ENCODE data around the gene CCL13. TPM values are rescaled to one million over a fixed set of nuclear protein-coding genes. Genes with fewer than 3 reads are reported as not detected.
"Not testable (repeated sequence)": the region's sequence is repeated elsewhere in the genome, so short reads cannot be mapped to it uniquely, and the experiment has no call there.

Gene CCL13
- 28.8 TPM for total RNA-seq

DNA sequence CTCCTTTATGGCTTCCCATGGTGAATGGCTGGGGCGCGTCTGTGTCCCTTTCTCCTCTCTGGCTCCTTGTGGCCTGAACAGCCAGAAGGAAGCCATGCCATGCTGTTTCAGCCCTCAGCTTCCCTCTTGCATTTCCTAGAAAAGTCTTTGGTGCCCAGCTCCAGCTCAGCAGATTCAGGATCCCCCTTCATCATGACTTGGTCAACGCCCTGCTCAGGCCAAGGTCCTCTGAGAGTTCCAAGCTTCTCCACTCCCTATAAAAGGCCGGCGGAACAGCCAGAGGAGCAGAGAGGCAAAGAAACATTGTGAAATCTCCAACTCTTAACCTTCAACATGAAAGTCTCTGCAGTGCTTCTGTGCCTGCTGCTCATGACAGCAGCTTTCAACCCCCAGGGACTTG lies at the start of gene CCL13:
TSS of gene CCL13 (plus strand) at position 287 of the 400 bp plus-strand sequence. CDS start at position 334, 47 bp downstream.
- intact Hi-C loops (cut with DNase I) = no loop called here
- no peak for DNase-seq (ENCODE audit: low spot score)
- peak; percentile 74 for ATAC-seq

DNA sequence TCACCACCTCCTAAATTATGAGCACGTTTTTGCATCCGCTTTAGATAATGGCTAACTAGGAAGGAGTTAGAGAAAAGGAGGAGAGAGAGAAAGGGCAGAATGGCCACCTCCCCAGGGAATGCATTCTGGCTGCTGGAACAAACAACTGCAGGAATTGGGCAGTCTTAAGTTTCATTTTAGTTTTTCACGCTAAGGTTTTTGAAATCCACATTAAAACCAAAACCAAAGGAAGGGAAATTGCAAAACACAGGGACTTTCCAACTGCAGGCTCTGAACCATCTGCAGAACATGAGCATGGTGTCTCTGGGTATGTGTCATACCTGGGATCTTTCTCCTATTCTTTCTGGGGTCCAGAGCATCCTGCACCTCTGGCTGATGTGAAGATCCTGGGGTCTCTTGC lies 49.2 kb upstream of the CCL13 start:
- intact Hi-C loops (cut with DNase I) = loop anchor here (5.0 kb wide), 1 partner anchor 105 kb away; no protein-coding TSS in a partner anchor
- peak; percentile 83 for ATAC-seq
- peak; percentile 81 for DNase-seq (ENCODE audit: low spot score)

DNA sequence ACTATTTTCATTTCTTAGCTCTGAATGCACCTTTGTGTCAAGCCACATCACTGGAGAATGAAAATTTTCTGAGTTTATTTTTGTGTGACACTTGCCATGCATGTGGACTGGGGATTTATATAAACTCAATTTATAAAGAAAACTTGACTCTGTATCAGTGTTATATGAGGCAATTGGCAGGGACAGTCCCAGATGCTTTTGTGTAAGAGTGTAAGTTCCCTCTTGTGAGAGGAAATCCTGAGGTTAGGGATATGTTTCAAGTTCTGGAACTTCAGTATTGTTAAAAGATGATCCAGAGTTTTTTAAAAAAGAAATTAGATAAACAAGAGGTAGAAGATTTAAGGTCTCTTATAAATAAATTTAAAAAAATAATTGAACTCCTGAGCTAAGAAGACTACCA lies 47.9 kb upstream of the CCL13 start:
- intact Hi-C loops (cut with DNase I) = loop anchor here (5.0 kb wide), 1 partner anchor 106 kb away; no protein-coding TSS in a partner anchor

DNA sequence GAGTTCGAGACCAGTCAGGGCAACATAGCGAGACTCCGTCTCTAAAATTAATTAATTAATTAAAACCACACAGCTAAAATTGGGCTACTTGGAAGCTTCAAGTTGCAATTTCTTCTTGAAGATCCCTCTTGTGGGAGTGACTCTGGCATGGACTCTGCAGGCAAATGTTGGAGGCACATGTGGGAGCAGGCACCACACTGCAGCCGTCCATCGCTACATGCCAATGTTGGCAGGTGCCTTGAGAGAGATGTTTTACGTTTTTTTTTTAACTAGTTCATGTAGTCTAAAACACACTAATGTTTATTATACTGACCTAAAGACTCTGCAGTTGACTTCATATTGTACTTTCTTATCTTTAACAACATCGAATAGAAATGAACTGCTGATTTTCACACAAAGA lies 45.0 kb upstream of the CCL13 start:
- ATAC-seq = no peak
- intact Hi-C loops (cut with DNase I) = no loop called here
- DNase-seq (ENCODE audit: low spot score) = no peak

More for the DNA sequence above, 47.9 kb upstream of the CCL13 start:
- DNase-seq (ENCODE audit: low spot score) = no peak
- no peak for ATAC-seq

DNA sequence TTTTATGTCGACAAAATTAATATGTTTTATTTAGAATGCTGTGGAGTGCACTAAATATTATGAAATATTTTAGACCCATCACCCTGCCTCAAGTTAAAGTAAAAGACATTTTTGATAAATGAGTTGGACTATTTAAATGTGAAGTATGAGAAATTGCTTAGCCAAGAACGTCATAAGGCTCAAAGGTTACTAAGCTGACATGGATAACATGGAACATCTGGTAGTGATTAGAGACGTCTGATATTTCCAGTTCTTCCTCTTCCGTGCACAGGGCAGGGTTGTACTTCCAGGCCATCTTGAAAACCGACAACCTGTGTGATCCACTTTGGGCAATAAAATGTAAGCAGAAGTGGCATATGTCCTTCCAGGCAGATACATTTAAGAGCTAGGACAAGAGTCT lies 44.2 kb upstream of the CCL13 start:
- DNase-seq (ENCODE audit: low spot score) = no peak
- ATAC-seq = peak; percentile 85
- intact Hi-C loops (cut with DNase I) = no loop called here

DNA sequence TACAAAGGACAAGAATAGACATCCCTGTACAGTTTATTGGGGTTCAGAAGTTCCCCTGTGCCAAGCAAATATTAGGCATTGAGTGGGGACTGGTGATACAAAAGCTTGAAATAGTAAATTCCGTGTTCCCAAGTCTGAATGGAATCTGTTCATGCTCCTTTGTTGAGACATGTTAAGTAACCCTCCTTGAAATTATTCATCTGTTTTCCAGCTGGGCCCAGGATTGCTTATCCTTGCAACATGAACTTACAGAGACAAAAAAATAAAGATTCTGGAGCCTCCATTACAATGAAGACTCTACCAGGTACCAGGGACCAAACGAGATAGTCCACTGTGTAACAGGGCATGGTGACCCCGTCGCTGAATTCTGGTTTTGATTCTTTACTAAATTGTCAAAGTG lies 43.1 kb upstream of the CCL13 start:
- DNase-seq (ENCODE audit: low spot score) = no peak
- intact Hi-C loops (cut with DNase I) = no loop called here
- peak; percentile 16 for ATAC-seq

DNA sequence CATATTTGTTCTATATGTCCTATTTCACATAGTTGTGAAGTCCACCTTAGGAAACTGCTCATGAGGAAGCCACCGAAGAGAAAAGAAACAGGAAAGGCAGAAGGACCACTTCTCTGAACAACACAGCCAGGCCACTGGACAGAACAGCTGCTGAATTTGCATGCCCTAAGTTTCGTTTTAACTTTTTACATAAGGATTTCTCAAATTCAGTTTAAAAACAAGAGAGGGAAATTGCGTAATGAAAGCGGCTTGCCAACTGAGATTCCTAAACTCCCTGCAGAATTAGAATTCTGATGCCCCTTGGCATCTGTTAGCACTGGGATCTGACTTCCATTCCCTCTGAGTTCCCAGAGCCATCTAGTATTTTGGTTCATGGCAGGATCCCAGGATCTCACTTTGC lies 42.0 kb upstream of the CCL13 start:
- DNase-seq (ENCODE audit: low spot score) (no peak), ATAC-seq (peak; percentile 73)
- intact Hi-C loops (cut with DNase I) = no loop called here

DNA sequence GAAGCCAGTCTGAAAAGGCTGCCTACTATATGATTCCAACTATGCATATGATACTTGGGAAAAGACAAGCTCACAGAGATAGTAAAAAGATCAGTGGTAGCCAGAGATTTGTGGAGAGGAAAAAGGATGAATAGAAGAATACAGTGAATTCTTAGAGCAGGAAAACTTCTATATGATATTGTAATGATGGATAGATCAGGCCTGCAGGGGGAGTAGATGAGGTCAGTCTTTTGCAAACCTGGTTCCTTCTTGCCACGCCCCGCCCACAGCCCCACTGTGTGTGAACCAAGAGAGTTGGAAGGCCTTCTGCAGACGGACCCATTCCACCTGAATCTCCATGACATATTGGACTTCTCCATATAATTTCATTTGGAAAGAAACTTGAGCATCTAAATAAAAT lies 37.8 kb upstream of the CCL13 start:
- ATAC-seq (no peak), DNase-seq (ENCODE audit: low spot score) (no peak)
- intact Hi-C loops (cut with DNase I) = no loop called here

DNA sequence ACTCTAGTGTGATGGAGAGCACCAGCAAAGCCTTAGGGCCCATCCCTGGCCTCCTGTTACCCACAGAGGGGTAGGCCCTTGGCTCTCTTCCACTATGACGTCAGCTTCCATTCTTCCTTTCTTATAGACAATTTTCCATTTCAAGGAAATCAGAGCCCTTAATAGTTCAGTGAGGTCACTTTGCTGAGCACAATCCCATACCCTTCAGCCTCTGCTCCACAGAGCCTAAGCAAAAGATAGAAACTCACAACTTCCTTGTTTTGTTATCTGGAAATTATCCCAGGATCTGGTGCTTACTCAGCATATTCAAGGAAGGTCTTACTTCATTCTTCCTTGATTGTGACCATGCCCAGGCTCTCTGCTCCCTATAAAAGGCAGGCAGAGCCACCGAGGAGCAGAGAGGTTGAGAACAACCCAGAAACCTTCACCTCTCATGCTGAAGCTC lies 37.2 kb upstream of the CCL13 start, which contains the start of gene CCL8:
TSS of gene CCL8 (plus strand) at position 397 of the 445 bp plus-strand sequence. CDS start 67 bp downstream, outside the sequence.
- peak; percentile 67 for ATAC-seq
- intact Hi-C loops (cut with DNase I) = no loop called here
- DNase-seq (ENCODE audit: low spot score) = no peak

DNA sequence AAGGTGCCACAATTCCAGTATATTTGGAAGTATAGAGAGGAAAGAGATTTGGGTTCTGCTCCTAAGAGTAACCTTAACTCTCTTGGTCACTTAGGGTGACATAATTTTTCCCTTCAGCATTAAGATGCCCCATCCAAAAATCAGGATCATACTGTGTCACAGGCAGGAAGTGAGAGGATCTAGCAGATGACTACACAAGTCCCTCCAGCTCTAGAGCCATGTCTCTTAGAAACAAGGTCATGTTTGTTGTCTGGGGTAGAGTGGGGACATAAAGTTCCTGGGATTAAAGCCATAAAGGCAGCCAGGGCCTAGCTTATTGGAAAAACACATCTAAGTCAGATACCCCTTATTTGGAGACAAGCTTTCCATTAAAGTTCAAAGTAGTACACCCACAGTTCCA lies 34.3 kb upstream of the CCL13 start:
- ATAC-seq = peak; percentile 52
- no peak for DNase-seq (ENCODE audit: low spot score)
- intact Hi-C loops (cut with DNase I) = no loop called here

DNA sequence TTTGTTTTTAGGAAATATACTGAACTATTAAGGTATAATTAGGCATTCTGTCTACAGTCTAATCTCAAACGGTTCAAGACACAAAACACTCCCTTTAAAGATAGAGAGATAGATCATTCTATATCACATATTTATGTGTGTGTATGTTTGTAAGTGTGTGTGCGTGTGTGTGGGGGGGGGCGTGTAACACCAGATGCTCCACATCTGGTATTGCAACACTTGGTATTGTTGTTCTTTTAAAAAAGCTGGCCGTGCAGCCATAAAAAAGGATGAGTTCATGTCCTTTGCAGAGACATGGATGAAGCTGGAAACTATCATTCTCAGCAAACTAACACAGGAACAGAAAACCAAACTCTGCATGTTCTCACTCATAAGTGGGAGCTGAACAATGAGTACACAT lies 28.7 kb upstream of the CCL13 start:
- intact Hi-C loops (cut with DNase I); DNase-seq (ENCODE audit: low spot score): not testable (repeated sequence)
- ATAC-seq = peak; percentile 83

DNA sequence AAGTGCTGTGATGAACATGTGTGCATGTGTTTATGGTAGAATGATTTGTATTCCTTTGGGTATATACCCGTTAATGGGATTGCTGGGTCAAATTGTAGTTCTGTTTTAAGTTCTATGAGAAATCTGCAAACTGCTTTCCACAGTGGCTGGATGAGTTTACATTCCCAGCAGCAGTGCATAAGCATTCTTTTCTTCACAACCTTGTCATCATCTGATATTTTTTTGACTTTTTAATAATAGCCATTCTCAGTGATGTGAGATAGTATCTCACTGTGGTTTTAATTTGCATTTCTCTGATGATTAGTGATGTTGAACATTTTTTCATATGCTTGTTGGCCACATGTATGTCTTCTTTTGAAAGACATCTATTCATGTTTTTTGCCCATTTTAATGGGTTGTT lies 18.6 kb upstream of the CCL13 start:
- DNase-seq (ENCODE audit: low spot score) = no peak
- intact Hi-C loops (cut with DNase I) = no loop called here
- no peak for ATAC-seq

DNA sequence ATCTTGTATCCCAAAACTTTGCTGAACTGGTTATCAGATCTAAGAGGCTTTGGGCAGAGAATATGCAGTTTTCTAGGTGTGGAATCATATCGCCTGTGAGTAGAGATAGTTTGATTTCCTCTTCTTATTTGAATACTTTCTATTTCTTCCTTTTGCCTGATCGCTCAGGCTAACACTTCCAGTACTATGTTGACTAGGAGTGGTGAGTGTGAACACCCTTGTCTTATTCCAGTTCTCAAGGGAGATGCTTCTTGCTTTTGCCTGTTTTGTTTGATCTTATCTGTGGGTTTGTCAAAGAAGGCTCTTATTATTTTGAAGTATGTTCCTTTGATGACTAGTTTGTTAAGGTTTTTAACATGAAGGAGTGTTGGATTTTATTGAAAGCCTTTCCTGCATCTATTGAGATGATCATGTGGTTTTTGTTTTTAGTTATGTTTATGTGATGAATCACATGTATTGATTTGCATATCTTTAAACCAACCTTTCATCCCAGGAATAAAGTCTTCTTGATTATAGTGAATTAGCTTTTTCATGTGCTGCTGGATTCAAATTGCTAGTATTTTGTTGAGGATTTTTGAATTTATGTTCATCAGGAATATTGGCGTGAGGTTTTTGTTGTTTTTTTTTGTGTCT lies 17.0 kb upstream of the CCL13 start:
- intact Hi-C loops (cut with DNase I) = no loop called here
- ATAC-seq (no peak), DNase-seq (ENCODE audit: low spot score) (no peak)

DNA sequence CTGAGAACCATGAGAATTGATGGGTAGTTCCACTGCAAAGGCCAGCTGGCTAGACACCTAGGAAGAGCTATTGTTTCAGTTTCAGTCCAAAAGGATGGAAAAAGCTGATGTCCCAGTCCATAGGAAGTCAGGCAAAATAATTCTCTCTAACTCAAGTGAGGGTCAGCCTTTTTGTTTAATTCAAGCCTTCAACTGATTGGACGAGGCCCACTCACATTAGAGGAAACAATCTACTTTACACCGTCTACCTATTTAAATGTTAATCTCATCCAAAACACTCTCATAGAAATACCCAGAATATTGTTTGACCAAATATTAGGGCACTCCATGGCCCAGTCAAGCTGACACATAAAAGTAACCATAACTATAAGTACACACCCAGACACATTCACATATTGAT lies 14.4 kb upstream of the CCL13 start:
- DNase-seq (ENCODE audit: low spot score) (no peak), ATAC-seq (no peak)
- intact Hi-C loops (cut with DNase I) = no loop called here

DNA sequence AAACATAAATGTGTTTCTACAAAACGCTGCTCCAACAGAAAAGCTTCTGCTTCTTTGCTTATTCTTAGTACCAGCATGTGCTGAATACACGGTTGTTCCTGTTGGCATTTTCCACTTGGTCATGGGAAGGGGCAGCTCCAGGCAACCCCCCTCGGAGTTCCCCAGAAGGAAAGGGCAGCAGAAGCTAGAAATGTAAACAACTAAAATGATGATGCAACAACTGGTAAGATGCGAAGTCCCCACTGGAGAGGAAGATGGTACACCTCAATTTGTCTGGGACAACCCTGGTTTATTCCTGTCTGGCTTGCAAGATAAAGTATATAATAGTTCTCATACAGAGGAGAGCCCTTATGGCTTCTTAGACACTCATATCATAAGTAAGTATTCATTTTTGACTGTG lies 9.2 kb upstream of the CCL13 start:
- no peak for ATAC-seq
- intact Hi-C loops (cut with DNase I) = no loop called here

DNA sequence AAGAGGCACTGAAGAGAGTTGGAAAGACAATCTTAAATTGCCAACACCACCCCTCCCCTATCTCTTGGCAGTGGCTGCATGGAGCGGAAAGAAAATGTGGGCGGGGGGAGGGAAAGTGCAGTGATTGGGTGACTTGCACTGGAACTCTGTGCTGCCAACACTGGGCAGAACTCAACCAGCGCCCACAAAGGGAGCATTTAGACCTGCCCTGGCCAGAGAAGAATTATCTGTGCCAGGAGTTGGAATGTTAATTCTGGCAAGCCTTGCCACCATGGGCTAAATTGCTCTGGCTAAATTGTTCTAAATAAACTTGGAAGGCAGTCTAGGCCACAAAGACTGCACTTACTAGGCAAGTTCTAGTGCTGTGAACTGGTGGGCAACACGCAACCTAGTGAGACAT lies 6.5 kb upstream of the CCL13 start:
- intact Hi-C loops (cut with DNase I) = no loop called here
- no peak for ATAC-seq
- DNase-seq (ENCODE audit: low spot score) = no peak

More for the DNA sequence above, 9.2 kb upstream of the CCL13 start:
- DNase-seq (ENCODE audit: low spot score) = no peak

DNA sequence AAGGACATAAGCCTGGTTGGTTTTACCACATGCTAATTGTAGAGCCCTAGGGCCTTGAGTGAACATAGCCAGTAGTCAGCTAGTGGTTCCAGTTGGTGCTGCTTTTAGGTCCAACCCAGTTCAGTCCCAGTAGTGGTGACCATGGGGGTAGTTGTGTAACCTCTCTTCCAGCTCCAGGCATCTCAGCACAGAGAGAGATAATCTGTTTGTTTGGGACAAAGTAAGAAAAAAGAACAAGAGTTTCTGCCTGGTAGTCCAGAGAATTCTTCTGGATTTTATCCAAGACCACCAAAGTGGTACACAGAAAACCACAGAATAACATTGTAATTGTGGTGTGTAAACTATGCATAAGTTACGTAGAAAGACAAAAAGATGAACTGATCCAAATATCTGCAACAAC lies 5.2 kb upstream of the CCL13 start:
- intact Hi-C loops (cut with DNase I) = no loop called here
- peak; percentile 89 for ATAC-seq
- DNase-seq (ENCODE audit: low spot score) = no peak

DNA sequence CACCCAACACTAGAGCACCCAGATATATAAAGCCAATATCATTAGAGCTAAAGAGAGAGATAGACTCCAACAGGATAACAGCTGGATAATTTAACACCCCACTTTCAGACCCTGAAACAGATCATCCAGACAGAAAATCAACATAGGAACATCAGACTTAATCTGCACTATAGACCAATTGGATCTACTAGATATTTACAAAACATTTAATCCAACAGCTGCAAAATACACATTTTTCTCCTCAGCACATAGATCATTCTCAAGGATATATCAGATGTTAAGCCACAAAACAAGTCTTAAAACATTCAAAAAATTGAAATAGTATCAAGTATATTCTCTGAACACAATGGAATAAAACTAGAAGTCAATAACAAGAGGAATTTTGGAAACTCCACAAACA lies 4.1 kb upstream of the CCL13 start:
- ATAC-seq (no peak), DNase-seq (ENCODE audit: low spot score) (no peak)
- intact Hi-C loops (cut with DNase I) = no loop called here

DNA sequence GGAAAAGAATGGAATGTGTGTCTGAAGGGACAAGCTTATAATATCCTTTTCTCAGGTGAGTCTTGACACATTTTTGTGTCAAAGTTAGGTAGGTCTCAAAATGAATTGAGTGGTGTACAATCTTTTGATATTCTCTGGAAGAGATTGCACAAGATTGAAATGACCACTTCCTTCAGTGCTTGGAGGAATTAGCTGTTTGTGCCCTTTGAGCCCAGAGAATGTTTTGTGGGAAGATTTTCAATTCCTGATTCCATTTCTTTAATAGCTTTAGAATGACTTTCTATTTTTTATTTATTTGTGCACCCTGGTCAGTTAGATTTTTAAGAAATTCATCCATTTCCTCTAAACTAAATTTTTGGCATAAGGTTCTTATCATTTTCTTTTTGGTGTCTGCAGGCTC lies 1.6 kb upstream of the CCL13 start:
- intact Hi-C loops (cut with DNase I) = no loop called here
- DNase-seq (ENCODE audit: low spot score) = no peak

DNA sequence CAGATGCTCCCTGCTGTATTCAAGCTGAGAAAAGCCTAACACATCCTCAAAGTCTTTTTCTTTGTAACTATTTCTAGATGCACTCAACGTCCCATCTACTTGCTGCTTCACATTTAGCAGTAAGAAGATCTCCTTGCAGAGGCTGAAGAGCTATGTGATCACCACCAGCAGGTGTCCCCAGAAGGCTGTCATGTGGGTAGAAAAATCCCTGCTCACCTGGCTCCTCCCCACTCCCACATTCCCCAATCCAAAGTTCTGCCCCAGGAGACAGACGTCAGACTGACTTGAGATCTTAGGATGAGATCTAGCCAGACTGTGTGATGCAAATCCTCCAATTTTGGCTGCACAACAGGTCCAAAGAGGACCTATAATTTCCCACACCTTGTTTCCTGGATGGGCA lies 1.1 kb downstream of the CCL13 start:
- intact Hi-C loops (cut with DNase I) = no loop called here
- ATAC-seq (no peak), DNase-seq (ENCODE audit: low spot score) (no peak)

More for the DNA sequence above, 1.6 kb upstream of the CCL13 start:
- ATAC-seq = peak; percentile 77

DNA sequence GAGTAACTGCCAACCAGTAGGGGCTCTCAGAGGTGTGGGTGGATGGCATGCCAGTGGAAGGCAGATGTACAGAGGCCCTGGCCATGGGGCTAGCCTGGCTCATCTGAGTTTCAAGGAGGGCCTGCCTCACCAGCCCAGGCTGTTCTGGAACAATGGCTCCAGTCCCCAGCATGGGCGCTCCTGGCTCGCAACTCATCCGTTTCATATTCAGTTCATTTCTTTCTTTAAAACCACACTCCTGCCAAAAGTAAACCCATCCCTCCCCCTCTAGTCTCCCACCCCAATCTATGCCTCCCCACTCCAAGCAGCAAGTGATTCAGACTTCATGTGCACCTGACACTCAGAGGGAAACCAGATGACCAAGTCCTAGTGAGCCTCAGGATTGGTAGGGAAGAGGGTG lies 2.4 kb downstream of the CCL13 start:
- ATAC-seq = no peak
- no peak for DNase-seq (ENCODE audit: low spot score)
- intact Hi-C loops (cut with DNase I) = no loop called here

All from sciatic nerve (tissue), 2 donors.